Measurements from ENCODE around the gene THBS2. TPM values are rescaled to one million over a fixed set of nuclear protein-coding genes. Genes with fewer than 3 reads are reported as not detected.

THBS2 gene
- total and polyA plus RNA-seq, 8 donors: under 0.01 to 56.0 (median 2.4) TPM

DNA sequence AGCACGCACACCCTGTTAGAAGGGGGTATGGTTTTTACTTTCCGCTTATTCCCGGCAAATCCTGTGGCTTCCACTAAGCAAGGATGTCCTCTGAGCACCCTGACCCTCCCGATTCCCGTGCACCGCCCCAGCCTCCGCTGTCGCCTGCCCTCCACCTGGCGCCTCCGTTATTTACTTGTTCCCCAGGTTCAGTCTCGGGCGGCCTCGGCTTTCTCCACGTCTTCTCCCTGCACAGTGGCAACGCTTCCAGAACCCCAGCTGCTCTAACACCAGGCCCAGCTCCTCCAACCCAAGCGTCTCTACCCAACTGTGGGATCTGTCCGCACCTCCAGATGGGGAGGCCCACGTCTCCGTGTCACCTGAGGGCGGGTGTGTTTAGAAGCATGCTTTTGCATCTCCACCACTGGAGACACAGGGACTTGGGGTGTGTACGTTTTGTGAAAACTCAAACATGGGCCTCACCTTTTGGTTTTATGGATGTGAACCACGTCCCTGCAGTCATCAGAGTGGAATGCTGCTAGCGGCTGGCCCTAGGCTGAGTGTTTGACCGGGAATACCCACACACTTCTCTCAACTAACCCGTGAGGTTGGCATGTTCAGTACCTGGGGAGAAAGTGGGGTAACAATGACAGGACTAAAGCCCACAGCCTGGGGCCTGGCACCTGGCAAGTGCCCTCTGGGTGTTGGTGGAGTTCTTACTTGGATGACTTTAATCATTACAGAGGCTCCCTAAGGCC, 79.9 kb downstream of the THBS2 start:
- H3K9me3 ChIP-seq: no peaks in the 10 kb centered on the region
- no peak for DNase-seq
- 90 to 94% (median 92%) methylated on average over 25 of the region's 25 CpGs for WGBS, 5 donors
- no peaks in the 10 kb centered on the region for H3K36me3 ChIP-seq
- no peak overlapping the region for H3K27ac ChIP-seq
- no peak for TF ChIP-seq EP300 (IDR thresholded peaks at IDR 0.05)
- TF ChIP-seq, protein P1, sequence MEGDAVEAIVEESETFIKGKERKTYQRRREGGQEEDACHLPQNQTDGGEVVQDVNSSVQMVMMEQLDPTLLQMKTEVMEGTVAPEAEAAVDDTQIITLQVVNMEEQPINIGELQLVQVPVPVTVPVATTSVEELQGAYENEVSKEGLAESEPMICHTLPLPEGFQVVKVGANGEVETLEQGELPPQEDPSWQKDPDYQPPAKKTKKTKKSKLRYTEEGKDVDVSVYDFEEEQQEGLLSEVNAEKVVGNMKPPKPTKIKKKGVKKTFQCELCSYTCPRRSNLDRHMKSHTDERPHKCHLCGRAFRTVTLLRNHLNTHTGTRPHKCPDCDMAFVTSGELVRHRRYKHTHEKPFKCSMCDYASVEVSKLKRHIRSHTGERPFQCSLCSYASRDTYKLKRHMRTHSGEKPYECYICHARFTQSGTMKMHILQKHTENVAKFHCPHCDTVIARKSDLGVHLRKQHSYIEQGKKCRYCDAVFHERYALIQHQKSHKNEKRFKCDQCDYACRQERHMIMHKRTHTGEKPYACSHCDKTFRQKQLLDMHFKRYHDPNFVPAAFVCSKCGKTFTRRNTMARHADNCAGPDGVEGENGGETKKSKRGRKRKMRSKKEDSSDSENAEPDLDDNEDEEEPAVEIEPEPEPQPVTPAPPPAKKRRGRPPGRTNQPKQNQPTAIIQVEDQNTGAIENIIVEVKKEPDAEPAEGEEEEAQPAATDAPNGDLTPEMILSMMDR (IDR thresholded peaks at IDR 0.05): no peak
- TF ChIP-seq POLR2AphosphoS5 (IDR thresholded peaks at IDR 0.05): no peak
- TF ChIP-seq POLR2A (IDR thresholded peaks at IDR 0.05): no peak
- H3K27me3 ChIP-seq: no peaks in the 10 kb centered on the region
- no peaks in the 10 kb centered on the region for H3K4me1 ChIP-seq
- intact Hi-C loops (cut with DNase I; ENCODE audit: low total_unique reads): no loop called here
- H3K4me3 ChIP-seq: no peak overlapping the region

- TF ChIP-seq POLR2A (IDR thresholded peaks at IDR 0.05) (no peak), EP300 (IDR thresholded peaks at IDR 0.05) (no peak), POLR2AphosphoS5 (IDR thresholded peaks at IDR 0.05) (no peak)
- TF ChIP-seq, protein P1 (IDR thresholded peaks at IDR 0.05): no peak
- Histone ChIP-seq H3K9me3 (no peaks in the 10 kb centered on the region), H3K4me3 (no peak overlapping the region), H3K36me3 (no peaks in the 10 kb centered on the region), H3K27ac (peak overlapping the region in 1 of 5 donors; percentile 27), H3K27me3 (no peaks in the 10 kb centered on the region), H3K4me1 (no peaks in the 10 kb centered on the region)
- WGBS, 5 donors: 86 to 94% (median 90%) methylated on average over 9 of the region's 9 CpGs
- intact Hi-C loops (cut with DNase I; ENCODE audit: low total_unique reads): no loop called here
- no peak for DNase-seq
Observed at GRCh38 chr6:169172946-169173345, 80.7 kb downstream of the THBS2 start.

- no peak for DNase-seq
- 55 to 68% (median 58%) methylated on average over 12 of the region's 12 CpGs for WGBS, 5 donors
- Histone ChIP-seq H3K27me3 (no peaks in the 10 kb centered on the region), H3K27ac (peak overlapping the region in 1 of 5 donors; percentile 27), H3K4me3 (no peak overlapping the region), H3K9me3 (no peaks in the 10 kb centered on the region), H3K4me1 (no peaks in the 10 kb centered on the region), H3K36me3 (no peaks in the 10 kb centered on the region)
- TF ChIP-seq EP300 (IDR thresholded peaks at IDR 0.05) (no peak), POLR2AphosphoS5 (IDR thresholded peaks at IDR 0.05) (peak in 1 of 3 donors; percentile 22)
- intact Hi-C loops (cut with DNase I; ENCODE audit: low total_unique reads): no loop called here
Observed at GRCh38 chr6:169172456-169172855, 81.2 kb downstream of the THBS2 start.

DNA sequence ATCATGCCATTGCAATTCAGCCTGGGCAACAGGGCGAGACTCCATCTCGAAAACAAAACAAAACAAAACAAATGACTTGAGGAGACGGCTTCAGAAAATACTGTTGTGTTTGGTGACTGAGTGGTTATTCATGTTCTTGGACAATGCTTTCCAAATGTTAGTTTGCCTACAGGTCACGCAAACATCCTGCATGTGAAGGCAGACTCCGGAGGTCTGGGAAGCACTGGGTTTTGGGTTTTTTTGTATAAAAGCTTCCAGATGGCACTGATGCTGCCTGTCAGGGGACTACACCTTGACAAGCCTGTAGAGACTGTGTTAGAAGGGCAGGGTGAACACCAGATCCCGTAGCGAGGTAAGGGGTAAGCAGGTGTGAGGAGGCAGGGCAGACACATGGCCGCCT, 81.7 kb downstream of the THBS2 start:
- peak overlapping the region in 1 of 5 donors; percentile 27 for H3K27ac ChIP-seq
- intact Hi-C loops (cut with DNase I; ENCODE audit: low total_unique reads): no loop called here
- no peak overlapping the region for H3K4me3 ChIP-seq
- no peaks in the 10 kb centered on the region for H3K4me1 ChIP-seq
- no peak for TF ChIP-seq EP300 (IDR thresholded peaks at IDR 0.05)
- no peak for TF ChIP-seq POLR2A (IDR thresholded peaks at IDR 0.05)
- no peak for TF ChIP-seq POLR2AphosphoS5 (IDR thresholded peaks at IDR 0.05)
- TF ChIP-seq, protein P1 (IDR thresholded peaks at IDR 0.05): no peak
- no peaks in the 10 kb centered on the region for H3K36me3 ChIP-seq
- DNase-seq: no peak
- no peaks in the 10 kb centered on the region for H3K27me3 ChIP-seq
- 86 to 92% (median 89%) methylated on average over 8 of the region's 8 CpGs for WGBS, 5 donors
- no peaks in the 10 kb centered on the region for H3K9me3 ChIP-seq

- intact Hi-C loops (cut with DNase I; ENCODE audit: low total_unique reads): no loop called here
- Histone ChIP-seq H3K4me1 (no peaks in the 10 kb centered on the region), H3K4me3 (no peak overlapping the region), H3K9me3 (no peaks in the 10 kb centered on the region), H3K27ac (no peak overlapping the region), H3K27me3 (no peaks in the 10 kb centered on the region), H3K36me3 (no peaks in the 10 kb centered on the region)
- 82 to 90% (median 89%) methylated on average over 15 to 16 of the region's 16 CpGs for WGBS, 5 donors
- DNase-seq: no peak
- TF ChIP-seq POLR2A (IDR thresholded peaks at IDR 0.05) (no peak), POLR2AphosphoS5 (IDR thresholded peaks at IDR 0.05) (no peak)
Observed at GRCh38 chr6:169171016-169171415, 82.6 kb downstream of the THBS2 start.
